Measurements from ENCODE around the gene SPIB.

DNA sequence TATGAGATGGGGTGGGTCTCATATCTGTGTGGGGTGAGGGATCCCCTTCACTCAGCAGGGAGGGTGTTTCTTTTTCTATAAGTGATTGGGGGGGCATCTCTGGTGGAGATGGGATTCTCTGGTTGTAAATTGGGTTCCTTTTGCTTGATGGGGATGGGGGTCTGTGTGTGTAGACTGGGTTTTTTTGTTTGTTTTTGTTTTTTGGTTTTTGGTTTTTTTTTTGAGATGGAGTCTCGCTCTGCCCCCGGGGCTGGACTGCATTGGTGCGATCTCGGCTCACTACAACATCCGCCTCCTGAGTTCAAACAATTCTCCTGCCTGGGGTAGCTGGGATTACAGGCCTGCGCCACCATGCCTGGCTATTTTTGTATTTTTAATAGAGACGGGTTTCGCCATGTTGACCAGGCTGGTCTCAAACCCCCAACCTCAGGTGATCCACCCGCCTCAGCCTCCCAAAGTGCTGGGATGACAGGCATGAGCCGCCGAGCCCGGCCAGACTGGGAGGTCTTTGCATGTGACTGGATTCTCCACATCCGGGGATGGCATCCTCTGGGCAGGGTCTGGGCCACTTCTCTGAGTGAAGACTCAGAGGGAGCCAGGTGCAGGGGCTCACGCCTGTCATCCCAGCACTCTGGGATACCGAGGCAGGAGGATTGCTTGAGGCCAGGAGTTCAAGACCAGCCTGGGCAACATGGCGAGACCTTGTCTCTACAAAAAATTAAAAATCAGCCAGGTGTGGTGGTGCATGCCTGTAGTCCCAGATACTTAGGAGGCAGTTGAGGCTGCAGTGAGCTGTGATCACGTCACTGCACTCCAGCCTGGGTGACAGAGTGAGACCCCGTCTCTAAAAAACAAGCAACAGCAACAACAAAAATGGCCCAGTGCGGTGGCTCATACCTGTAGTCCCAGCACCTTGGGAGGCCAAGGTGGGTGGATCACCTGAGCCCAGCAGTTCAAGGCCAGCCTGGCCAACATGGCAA, 14.8 kb downstream of the SPIB start:
- TF ChIP-seq, protein P1, sequence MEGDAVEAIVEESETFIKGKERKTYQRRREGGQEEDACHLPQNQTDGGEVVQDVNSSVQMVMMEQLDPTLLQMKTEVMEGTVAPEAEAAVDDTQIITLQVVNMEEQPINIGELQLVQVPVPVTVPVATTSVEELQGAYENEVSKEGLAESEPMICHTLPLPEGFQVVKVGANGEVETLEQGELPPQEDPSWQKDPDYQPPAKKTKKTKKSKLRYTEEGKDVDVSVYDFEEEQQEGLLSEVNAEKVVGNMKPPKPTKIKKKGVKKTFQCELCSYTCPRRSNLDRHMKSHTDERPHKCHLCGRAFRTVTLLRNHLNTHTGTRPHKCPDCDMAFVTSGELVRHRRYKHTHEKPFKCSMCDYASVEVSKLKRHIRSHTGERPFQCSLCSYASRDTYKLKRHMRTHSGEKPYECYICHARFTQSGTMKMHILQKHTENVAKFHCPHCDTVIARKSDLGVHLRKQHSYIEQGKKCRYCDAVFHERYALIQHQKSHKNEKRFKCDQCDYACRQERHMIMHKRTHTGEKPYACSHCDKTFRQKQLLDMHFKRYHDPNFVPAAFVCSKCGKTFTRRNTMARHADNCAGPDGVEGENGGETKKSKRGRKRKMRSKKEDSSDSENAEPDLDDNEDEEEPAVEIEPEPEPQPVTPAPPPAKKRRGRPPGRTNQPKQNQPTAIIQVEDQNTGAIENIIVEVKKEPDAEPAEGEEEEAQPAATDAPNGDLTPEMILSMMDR (IDR thresholded peaks at IDR 0.05; ENCODE audit: low read depth, low read length, poor library complexity, severe bottlenecking), result no peak
- no peak for TF ChIP-seq EZH2phosphoT487 (IDR thresholded peaks at IDR 0.05; ENCODE audit: borderline replicate concordance, low read length)
